Colonic mucosa (tissue), 4 donors: Measurements from ENCODE around the gene CHSY1. TPM values are rescaled to one million over a fixed set of nuclear protein-coding genes. Genes with fewer than 3 reads are reported as not detected.

Source experiments
- DNase-seq: peaks from one replicate; pipeline ENCODE4 v3.0.0-alpha.2; 2020
- H3K27ac ChIP-seq: fragments of 200-600 bp; one replicate; pipeline ENCODE4 v1.8.0; 2021
- H3K27me3 ChIP-seq: fragments of 200-600 bp; one replicate; pipeline ENCODE4 v1.8.0; 2021
- H3K36me3 ChIP-seq: fragments of 200-600 bp; one replicate; pipeline ENCODE4 v1.8.0; 2021
- H3K4me1 ChIP-seq: fragments of 200-600 bp; one replicate; pipeline ENCODE4 v1.8.0; 2021; ENCODE audit warnings: mild to moderate bottlenecking
- H3K4me3 ChIP-seq: fragments of 200-600 bp; one replicate; pipeline ENCODE4 v1.8.0; 2021
- H3K9ac ChIP-seq, 2 donors: one replicate each; pipeline ENCODE4 v1.7.0; 2013; ENCODE audit warnings: control low read depth in 2 of 2, low read depth in 2 of 2, low read length in 2 of 2
- H3K9me3 ChIP-seq: fragments of 200-600 bp; one replicate; pipeline ENCODE4 v1.8.0; 2021
- intact Hi-C: fragments of 100-400 bp; cut with DNase I; formaldehyde crosslinking; loops from one replicate; pipeline ENCODE4 v1.14.1; 2022
- total RNA-seq, 2 donors: library from RNA; stranded (reverse); fragmentation: NEBNext Ultra II Directional in 1 of 2; extraction: Animal tissue kit (Norgen Biotek cat#: 25700) in 1 of 2; gene quantifications; one replicate each; pipeline ENCODE4 v1.2.1, GENCODE V29; 2021
- TF ChIP-seq, protein P1 (sequence below): fragments of 200-600 bp; IDR thresholded peaks from one replicate; pipeline ENCODE4 v1.8.0; 2022; ENCODE audit warnings: antibody characterized with exemption, mild to moderate bottlenecking
- donor health status: healthy.
- donor health status: DM: no; HTN: no; CAD: no.
- donor health status: DM: no; HTN: no; CAD: no.

Gene CHSY1
- total RNA-seq, 2 donors from 2014 or later: 12.3 to 13.7 TPM

DNA sequence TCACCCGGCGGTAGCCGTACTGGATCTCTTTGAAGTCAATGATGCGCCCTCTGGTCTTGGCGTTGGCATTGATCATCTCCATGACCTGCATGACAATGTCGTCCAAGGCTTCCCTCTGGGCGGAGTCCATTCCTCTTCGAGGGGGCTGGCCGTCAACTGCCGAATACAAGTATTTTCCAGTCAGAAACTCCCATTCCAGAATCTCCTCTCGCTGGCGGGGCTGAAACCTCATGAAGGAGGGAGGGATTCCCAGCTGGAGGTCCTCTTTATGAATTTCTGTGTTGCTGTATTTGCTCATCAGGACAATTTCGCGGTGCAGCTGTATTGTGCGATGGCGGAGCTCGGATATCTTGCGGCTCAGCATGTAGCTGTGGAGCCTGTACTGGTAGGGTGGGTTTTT, 73.4 kb downstream of the CHSY1 start:
- intact Hi-C loops: no loop called here
- no peaks in the 10 kb centered on the region for H3K36me3 ChIP-seq
- no peak overlapping the region for H3K9ac ChIP-seq
- no peak overlapping the region for H3K4me3 ChIP-seq
- H3K27me3 ChIP-seq: no peaks in the 10 kb centered on the region
- no peaks in the 10 kb centered on the region for H3K9me3 ChIP-seq
- DNase-seq: no peak
- TF ChIP-seq, protein P1, sequence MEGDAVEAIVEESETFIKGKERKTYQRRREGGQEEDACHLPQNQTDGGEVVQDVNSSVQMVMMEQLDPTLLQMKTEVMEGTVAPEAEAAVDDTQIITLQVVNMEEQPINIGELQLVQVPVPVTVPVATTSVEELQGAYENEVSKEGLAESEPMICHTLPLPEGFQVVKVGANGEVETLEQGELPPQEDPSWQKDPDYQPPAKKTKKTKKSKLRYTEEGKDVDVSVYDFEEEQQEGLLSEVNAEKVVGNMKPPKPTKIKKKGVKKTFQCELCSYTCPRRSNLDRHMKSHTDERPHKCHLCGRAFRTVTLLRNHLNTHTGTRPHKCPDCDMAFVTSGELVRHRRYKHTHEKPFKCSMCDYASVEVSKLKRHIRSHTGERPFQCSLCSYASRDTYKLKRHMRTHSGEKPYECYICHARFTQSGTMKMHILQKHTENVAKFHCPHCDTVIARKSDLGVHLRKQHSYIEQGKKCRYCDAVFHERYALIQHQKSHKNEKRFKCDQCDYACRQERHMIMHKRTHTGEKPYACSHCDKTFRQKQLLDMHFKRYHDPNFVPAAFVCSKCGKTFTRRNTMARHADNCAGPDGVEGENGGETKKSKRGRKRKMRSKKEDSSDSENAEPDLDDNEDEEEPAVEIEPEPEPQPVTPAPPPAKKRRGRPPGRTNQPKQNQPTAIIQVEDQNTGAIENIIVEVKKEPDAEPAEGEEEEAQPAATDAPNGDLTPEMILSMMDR: no peak
- no peak overlapping the region for H3K27ac ChIP-seq
- H3K4me1 ChIP-seq: no peaks in the 10 kb centered on the region

DNA sequence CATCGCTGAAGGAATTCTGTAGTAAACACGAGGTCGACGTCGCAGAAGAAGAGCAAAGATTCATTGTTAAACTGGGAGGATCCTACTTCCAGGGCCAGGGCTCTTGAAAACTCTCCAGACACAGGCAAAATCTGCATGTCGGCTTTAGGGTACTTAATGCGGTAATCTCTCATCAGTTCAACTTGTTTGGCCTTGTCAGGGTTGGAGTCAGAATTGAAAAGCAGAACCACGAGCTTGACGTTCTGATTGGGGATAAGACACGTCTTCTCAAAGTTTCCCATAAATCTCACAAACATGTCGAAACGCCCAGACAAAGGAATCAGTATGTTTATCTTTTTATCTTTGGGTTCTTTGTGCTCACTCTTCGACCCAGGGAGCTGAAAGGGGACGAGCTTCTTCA, 74.0 kb downstream of the CHSY1 start:
- Histone ChIP-seq H3K36me3 (no peaks in the 10 kb centered on the region), H3K9me3 (no peaks in the 10 kb centered on the region), H3K4me3 (no peak overlapping the region), H3K9ac (no peak overlapping the region), H3K27ac (no peak overlapping the region), H3K27me3 (no peaks in the 10 kb centered on the region), H3K4me1 (no peaks in the 10 kb centered on the region)
- TF ChIP-seq, protein P1: no peak
- no peak for DNase-seq
- intact Hi-C loops: no loop called here

DNA sequence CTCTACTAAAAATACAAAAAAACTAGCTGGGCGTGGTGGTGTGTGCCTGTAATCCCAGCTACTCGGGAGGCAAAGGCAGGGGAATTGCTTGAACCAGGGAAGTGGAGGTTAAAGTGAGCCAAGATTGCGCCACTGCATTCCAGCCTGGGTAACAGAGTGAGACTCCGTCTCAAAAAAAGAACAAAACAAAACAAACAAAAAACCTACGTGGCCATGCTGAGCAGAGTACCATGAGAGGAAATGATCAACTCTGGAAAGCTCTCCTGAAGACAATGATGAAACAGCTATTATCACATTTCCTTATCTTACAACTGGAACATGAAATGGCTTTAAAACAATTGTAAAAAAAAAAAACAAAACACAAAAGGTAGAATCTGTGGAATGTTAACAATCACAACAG, 75.2 kb downstream of the CHSY1 start:
- Histone ChIP-seq H3K9ac (no peak overlapping the region), H3K9me3 (no peaks in the 10 kb centered on the region), H3K27ac (no peak overlapping the region), H3K4me1 (no peaks in the 10 kb centered on the region), H3K4me3 (no peak overlapping the region), H3K36me3 (no peaks in the 10 kb centered on the region), H3K27me3 (no peaks in the 10 kb centered on the region)
- no peak for DNase-seq
- TF ChIP-seq, protein P1: no peak
- intact Hi-C loops: no loop called here

DNA sequence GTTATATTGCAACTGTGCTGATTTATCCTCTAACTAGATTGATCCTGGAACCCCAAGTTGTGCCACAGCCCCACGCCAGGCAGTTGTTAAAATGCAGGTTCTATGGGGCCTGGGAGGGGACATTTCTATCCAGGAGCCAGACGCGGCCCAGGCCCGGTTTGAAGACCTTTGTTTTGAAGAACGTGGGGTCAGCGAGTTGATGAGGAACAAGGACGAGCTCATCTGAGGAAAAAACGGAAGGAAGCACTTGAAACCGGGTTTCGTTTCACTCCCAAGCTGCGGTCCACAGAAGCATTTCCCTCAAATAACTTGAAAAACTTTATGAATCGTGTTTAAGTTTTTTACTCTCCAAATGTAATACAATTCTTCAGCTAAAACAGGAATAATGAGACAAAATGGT, 76.4 kb downstream of the CHSY1 start:
- Histone ChIP-seq H3K27ac (no peak overlapping the region), H3K9ac (peak overlapping the region in 1 of 2 donors; percentile 36), H3K27me3 (no peaks in the 10 kb centered on the region), H3K4me1 (no peaks in the 10 kb centered on the region), H3K36me3 (no peaks in the 10 kb centered on the region), H3K4me3 (no peak overlapping the region), H3K9me3 (no peaks in the 10 kb centered on the region)
- intact Hi-C loops: no loop called here
- TF ChIP-seq, protein P1: no peak
- DNase-seq: no peak

DNA sequence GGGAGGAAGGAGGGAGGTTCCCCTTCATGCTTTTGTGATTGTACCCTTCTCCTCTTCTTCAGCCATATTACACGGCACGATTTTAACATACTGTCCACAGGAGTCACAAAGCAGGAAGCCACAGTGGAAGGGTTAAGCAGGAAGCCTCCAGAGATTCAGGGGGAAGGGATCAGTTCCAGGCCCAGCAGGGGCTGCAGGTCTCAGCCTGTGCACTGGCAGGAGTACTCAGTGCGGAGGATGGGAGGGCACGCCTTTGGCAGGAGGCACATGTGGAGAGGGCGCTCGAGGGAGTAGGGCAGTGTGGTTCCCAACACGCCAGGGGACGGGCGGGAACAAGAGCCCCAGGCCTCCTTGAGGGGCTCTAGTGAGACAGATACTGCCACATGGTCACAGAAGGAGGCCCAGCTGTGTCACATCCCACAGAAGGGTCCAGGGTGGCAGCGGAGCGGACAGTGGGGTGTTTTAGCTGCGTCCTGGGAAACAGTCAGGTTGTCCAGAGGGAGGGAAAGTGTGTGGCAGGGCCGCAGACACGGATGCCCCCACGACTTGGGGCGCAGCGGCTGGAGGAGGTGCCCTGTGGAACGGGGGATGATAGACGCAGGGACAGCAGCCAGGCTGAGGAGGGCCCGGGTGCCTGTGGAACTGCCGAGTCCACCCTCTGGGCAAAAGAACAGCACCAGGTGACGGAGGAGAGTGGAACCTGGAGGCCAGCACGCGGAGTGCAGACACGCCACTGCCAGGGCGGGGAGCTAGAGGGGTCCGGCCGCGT, 77.5 kb downstream of the CHSY1 start:
- H3K4me1 ChIP-seq: no peaks in the 10 kb centered on the region

More for the DNA sequence above, 77.5 kb downstream of the CHSY1 start:
- no peaks in the 10 kb centered on the region for H3K9me3 ChIP-seq
- H3K36me3 ChIP-seq: no peaks in the 10 kb centered on the region
- no peak overlapping the region for H3K4me3 ChIP-seq
- no peak overlapping the region for H3K27ac ChIP-seq
- intact Hi-C loops: no loop called here
- TF ChIP-seq, protein P1: no peak
- H3K9ac ChIP-seq: no peak overlapping the region
- no peaks in the 10 kb centered on the region for H3K27me3 ChIP-seq
- DNase-seq: no peak
